Stimulated activated CD4-positive, alpha-beta T cell treated with anti-CD3 and anti-CD28 coated beads, TNF-alpha, amount 100 ng/mL, for 4 hours (primary cell): Measurements from ENCODE around the gene R3HDM4.
A peak's percentile ranks its signal among the peaks of the same experiment; 100 is the strongest.

Experiments used
- DNase-seq, 3 experiments: peaks; one replicate each; pipeline ENCODE4 v3.0.0-alpha.2; 2020; ENCODE audit warnings: low read depth in 3 of 3

R3HDM4 gene

GRCh38 chr19:931860-932647 lies 19.0 kb upstream of the R3HDM4 start:
- no peak for DNase-seq

GRCh38 chr19:929891-930258 lies 16.9 kb upstream of the R3HDM4 start:
- DNase-seq = no peak

- no peak for DNase-seq
Measured at GRCh38 chr19:929203-929890, 16.3 kb upstream of the R3HDM4 start.

GRCh38 chr19:928471-929202 lies 15.6 kb upstream of the R3HDM4 start:
- DNase-seq = no peak

DNA sequence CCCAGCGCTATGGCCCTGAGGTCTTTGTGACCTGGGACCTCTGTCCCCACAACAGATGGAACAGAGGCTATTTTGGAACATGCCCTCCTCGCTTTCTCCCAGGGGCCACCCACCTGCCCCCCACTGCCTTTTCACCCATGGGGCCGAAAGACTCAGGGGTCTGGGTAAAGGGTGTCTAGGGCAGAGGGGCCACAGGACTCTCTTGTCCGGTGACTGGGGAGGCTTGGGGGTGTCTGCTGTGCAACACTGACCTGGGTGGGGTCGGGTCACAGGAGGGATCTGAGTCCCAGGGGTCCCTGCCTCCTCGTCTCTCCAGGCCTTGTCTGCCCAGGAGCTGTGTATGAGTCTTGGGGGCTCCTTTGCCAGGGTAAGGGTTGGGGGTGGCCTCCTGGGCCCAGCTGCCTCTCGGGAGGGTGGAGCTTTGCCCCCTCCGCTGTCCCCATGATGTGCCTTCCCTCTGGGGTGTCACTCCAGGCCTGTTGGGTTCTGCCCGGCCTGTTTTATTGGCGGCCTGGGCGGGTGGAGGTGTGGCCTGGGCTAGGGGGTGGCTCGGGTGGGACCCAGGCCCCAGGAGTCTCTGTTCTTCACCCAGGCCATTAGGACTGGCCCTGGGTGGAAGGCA lies 14.9 kb upstream of the R3HDM4 start:
- DNase-seq = no peak

GRCh38 chr19:927351-927779 lies 14.3 kb upstream of the R3HDM4 start:
- DNase-seq = no peak

DNA sequence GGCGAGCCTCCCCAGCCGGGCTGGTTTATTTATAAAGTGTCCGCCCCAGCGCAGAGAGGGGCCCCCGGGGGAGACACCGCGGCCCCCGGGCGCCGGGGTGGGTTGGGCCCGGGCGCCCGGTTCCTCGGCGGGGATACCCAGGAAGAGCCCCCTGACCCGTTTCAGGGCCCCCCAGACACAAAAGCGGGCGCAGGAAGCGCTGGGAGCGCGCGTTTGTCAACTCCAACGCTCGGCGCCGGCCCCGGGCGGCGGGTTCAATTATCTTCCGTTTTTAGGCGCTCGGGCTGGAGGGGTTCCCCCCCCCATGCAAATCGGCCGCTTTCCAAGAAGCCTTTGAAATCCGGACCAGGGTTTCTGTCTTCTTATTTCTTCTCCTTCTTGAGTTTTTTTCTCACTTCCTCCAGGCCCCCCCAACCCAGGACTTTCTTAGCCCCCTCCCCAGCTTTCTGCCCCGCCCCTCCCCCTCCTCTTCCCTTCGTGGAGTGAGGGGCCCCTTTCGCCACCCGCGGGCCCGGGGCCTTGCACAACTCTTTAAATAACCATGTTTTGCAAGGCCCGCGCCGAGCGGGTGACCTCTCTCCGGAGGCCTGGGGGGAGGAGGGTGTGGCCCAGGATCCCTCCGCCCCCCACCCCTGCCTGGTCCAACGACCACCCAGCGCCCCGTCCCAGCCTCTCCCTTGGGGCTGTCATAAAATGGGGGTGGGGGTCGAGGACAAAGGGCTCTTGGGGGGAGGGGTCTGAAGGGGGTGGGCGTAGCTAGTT lies 13.8 kb upstream of the R3HDM4 start:
- DNase-seq = no peak

DNA sequence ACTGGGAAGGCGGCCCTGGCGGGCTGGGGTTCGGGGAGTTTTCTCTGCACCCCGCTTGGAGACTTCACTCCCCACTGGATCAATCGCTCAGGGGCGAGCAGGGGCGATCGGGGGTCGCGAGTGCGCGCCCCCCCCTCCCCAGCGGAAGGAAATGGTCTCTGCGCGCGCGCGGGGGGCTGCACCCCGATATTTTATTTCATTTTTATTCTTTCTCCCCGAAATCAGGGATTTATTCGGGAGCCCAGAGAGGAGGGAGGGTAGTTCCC lies 13.2 kb upstream of the R3HDM4 start:
- no peak for DNase-seq

DNA sequence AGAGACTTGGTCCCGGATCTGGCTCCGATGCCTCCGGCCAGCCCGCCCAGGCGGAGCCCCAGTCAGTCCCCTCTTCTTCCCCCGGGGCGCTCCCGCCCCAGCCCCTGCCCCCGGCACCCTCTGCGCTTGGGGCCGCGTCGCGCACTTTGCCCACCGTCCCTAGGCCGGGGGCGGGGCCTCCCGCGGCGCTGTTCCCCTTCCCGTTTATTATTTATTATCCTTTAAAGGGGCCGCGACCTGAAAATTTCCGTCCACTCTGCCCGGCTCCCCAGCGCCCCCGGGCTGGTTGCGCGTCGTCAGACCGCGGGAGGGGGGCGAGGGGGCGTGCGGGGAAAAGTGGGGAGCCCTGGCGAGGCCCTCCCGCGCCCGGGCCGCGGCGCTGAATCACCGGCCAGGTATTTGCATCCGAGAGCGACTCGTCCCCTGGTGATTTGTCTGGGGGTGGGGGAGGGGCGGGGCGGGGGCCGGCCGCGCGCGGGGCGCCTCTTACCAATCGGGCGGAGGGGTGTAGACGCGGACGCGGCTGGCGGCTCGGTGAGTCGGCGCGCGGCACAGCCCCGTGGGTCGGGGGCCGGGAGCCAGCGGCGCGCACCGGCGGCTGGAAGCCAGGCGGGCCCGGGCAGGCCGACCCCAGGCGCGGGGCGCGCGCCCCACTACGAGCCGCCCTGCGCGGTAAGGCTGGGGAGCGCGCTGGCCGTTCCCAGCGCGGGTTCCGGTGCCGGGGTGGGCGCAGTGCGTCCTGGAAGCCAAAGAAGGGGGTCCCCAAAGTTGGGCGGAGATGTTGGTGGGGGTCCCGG lies 12.7 kb upstream of the R3HDM4 start, which contains the start of gene ARID3A:
Gene ARID3A (plus strand): TSS at position 510 of the 797 bp plus-strand sequence. CDS start 3,494 bp downstream, outside the sequence.
- DNase-seq = peak in 2 of 3 experiments; percentile 58 to 63

DNA sequence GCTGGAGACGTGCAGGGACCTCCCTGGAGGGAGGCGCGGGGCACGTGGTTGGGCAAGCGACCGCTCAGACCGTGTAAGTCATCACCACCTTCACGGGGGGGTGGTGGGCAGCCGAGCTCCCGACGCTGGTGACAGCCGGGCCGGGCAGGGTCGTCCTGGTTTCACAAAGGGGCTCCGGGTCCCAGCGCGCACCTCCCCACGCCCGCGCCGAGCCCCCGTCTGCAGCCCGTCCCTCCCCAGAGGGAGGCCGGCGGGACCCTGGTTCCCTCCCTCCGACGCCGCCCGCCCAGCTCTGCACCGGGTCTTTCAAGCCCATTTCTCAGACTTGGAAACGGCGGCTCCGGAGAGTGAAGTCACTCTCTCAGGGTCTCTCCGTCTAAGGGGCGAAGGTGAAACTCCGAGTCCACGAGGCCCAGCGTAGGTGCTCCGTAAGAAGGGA lies 12.1 kb upstream of the R3HDM4 start:
- DNase-seq = no peak

- no peak for DNase-seq
Measured at GRCh38 chr19:924553-925086, 11.6 kb upstream of the R3HDM4 start.

DNA sequence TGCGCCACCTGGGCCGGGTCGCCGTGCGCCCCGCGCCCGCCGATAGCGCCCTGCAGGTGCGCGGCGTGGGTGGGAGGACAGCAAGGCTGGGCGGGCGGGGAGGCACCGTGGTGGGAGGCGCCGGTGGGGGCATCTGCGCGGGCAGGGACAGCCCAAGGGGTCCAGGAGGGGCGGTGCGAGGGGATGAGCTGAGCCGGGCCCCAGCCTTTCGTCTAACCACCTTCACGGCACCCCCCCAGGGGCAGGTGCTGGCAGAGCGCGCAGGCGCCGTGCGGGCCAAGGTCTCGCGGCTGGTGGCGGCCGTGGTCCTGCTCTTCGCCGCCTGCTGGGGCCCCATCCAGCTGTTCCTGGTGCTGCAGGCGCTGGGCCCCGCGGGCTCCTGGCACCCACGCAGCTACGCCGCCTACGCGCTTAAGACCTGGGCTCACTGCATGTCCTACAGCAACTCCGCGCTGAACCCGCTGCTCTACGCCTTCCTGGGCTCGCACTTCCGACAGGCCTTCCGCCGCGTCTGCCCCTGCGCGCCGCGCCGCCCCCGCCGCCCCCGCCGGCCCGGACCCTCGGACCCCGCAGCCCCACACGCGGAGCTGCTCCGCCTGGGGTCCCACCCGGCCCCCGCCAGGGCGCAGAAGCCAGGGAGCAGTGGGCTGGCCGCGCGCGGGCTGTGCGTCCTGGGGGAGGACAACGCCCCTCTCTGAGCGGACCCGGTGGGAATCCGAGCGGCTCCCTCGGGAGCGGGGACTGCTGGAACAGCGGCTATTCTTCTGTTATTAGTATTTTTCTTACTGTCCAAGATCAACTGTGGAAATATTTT lies 7.2 kb upstream of the R3HDM4 start:
- DNase-seq = no peak

- DNase-seq = no peak
Measured at GRCh38 chr19:919199-920050, 6.4 kb upstream of the R3HDM4 start.

- DNase-seq = no peak
Measured at GRCh38 chr19:918481-919198, 5.6 kb upstream of the R3HDM4 start.

- no peak for DNase-seq
Measured at GRCh38 chr19:918152-918437, 5.1 kb upstream of the R3HDM4 start.

DNA sequence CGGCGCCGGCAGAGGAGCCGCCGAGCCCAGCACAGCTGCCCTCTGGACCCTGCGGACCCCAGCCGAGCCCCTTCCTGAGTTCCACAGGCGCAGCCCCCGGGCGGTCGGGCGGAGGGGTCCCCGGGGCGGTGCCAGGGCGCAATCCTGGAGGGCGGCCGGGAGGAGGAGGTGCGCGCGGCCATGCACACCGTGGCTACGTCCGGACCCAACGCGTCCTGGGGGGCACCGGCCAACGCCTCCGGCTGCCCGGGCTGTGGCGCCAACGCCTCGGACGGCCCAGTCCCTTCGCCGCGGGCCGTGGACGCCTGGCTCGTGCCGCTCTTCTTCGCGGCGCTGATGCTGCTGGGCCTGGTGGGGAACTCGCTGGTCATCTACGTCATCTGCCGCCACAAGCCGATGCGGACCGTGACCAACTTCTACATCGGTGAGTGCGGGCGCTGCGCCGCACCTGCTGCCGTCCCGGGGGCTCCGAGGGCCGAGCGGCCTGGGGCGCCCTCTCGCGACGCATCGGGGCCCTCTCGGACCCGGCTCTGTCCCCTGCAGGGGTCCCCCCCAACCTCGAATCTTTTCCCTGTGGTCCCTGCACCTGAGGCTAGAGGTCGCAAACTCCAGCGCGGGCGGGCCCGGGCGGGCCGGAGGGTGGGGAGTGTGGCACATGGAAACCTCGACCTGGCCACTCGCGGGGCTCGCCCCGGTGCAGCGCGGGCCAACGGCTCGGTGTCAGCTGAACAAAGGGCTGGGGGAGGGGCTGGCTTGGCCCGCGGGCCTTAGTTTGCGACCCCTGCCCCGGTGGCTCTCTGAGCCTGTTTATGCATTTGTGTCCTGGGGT lies 4.5 kb upstream of the R3HDM4 start, which contains the start of gene KISS1R:
Gene KISS1R (plus strand): TSS at position 11 of the 829 bp plus-strand sequence. CDS start 170 bp downstream, at position 181.
- DNase-seq = no peak
